ENCODE results near the gene ABHD17A. TPM values are rescaled to one million over a fixed set of nuclear protein-coding genes. Genes with fewer than 3 reads are reported as not detected.
A peak's percentile ranks its signal among the peaks of the same experiment; 100 is the strongest.

Gene ABHD17A
- total and polyA plus RNA-seq, 2 of the 8 experiments (the other 6 are each of a cell fraction or from before 2014, with no cell fraction given), result 41.2 to 87.4 TPM

- TF ChIP-seq CREB1 (IDR thresholded peaks at IDR 0.05) (peak; percentile 47), SAP30 (IDR thresholded peaks at IDR 0.05; ENCODE audit: insufficient read depth, insufficient replicate concordance, low read length) (no peak), MAFK (IDR thresholded peaks at IDR 0.05; ENCODE audit: low read depth, low read length) (no peak), JUND (IDR thresholded peaks at IDR 0.05; ENCODE audit: low read length) (no peak), FOSL1 (IDR thresholded peaks at IDR 0.05; ENCODE audit: insufficient read depth, low read depth, low read length) (no peak), CTCF (IDR thresholded peaks at IDR 0.05; ENCODE audit: control extremely low read depth in 1 of 3, insufficient read depth in 1 of 3, low read depth in 1 of 3, low read length in 3 of 3) (no peak), GTF2F1 (IDR thresholded peaks at IDR 0.05; ENCODE audit: borderline replicate concordance, low read depth, low read length) (no peak), SP4 (IDR thresholded peaks at IDR 0.05; ENCODE audit: low read length) (no peak), TBP (IDR thresholded peaks at IDR 0.05; ENCODE audit: low read depth, low read length) (peak; percentile 37; the same call in 1 of the 2 replicates), RAD21 (IDR thresholded peaks at IDR 0.05 in 1 of 2, conservative IDR thresholded peaks at IDR 0.05 in 1 of 2; ENCODE audit: low read depth in 2 of 2, low read length in 2 of 2) (no peak), TAF7 (optimal IDR thresholded peaks at IDR 0.05; ENCODE audit: borderline replicate concordance, low read depth, low read length) (peak; percentile 62), RNF2 (IDR thresholded peaks at IDR 0.05; ENCODE audit: borderline replicate concordance, low read depth, low read length, missing control alignments, poor library complexity, severe bottlenecking) (no peak), TCF12 (IDR thresholded peaks at IDR 0.05; ENCODE audit: low read depth, low read length) (no peak), POU5F1 (IDR thresholded peaks at IDR 0.05; ENCODE audit: low read depth, low read length) (no peak), E2F6 (IDR thresholded peaks at IDR 0.05) (peak; percentile 84), ATF3 (IDR thresholded peaks at IDR 0.05; ENCODE audit: insufficient read depth, low read depth, low read length) (0 out of 2 replicates have a peak, but pooled peaks have one; percentile 33), USF2 (IDR thresholded peaks at IDR 0.05; ENCODE audit: low read length) (peak; percentile 79)
These were observed 21.4 kb downstream of the ABHD17A start (continued) for GRCh38 chr19:1863638-1864479.
